Skeletal muscle tissue (tissue), 4 donors: ENCODE measurements around the gene BCDIN3D. TPM values are rescaled to one million over a fixed set of nuclear protein-coding genes. Genes with fewer than 3 reads are reported as not detected.

Experiments
- H3K27ac ChIP-seq: one replicate; pipeline ENCODE4 v1.7.0; 2013; ENCODE audit warnings: mild to moderate bottlenecking, low read depth, low read length, inconsistent platforms
- H3K27me3 ChIP-seq, 3 donors: one replicate each; pipeline ENCODE4 v1.7.0; 2013; ENCODE audit warnings: low read length in 3 of 3; ENCODE audit not compliant: control insufficient read depth in 3 of 3, insufficient read depth in 3 of 3
- H3K36me3 ChIP-seq, 3 donors: one replicate each; pipeline ENCODE4 v1.7.0; 2013; ENCODE audit warnings: low read length in 3 of 3; ENCODE audit not compliant: control insufficient read depth in 3 of 3, insufficient read depth in 3 of 3
- H3K4me1 ChIP-seq, 3 donors: one replicate each; pipeline ENCODE4 v1.7.0; 2013; ENCODE audit warnings: low read length in 3 of 3, mild to moderate bottlenecking in 3 of 3; ENCODE audit not compliant: control insufficient read depth in 3 of 3, insufficient read depth in 3 of 3
- H3K4me3 ChIP-seq, 3 donors: one replicate each; pipeline ENCODE4 v1.7.0; 2013; ENCODE audit warnings: low read length in 3 of 3
- H3K9ac ChIP-seq, 3 donors: one replicate each; pipeline ENCODE4 v1.7.0; 2013; ENCODE audit warnings: low read length in 3 of 3, mild to moderate bottlenecking in 3 of 3, moderate library complexity in 2 of 3, low read depth in 1 of 3
- H3K9me3 ChIP-seq, 3 donors: one replicate each; pipeline ENCODE4 v1.7.0; 2013; ENCODE audit warnings: low read length in 3 of 3; ENCODE audit not compliant: control insufficient read depth in 3 of 3
- total RNA-seq: library from RNA; depleted of rRNA; stranded (reverse); fragments of >200 nt; gene quantifications from one replicate; pipeline ENCODE4 v1.2.3, GENCODE V29; 2014
- donor health status: Osteomylitis.

The BCDIN3D gene
- total RNA-seq, 1 donor from 2014 or later = 6.8 TPM

DNA sequence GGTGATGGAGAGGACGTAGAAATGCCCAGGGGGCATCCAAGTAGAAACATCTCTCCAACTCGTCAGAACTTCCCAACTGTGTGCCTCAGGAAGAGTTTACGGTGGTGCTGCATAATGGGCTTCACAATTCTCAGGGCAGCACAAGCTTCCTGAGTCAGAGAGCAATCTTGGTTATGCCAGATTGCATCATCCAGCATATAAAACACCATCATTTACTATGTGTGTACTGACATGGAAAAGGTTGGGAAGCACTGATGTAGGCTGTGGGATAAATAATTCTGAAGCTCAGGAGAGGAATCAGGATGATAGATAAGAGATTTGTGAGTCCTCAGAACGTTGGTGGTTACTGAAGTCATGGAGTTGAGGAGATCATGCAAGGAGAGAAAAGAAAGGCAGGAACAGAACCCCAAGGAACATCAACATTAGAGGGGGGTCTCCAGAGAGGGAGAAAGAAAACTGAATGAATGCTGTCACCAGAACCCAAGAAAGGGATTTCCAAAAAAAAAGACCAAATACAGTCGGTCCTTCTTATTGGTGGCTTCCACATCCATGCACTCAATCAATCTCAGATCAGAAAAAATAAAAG is 10.0 kb downstream of the BCDIN3D start:
- H3K27me3 ChIP-seq = no peaks in the 10 kb centered on the region
- no peak overlapping the region for H3K27ac ChIP-seq
- H3K9ac ChIP-seq = no peak overlapping the region
- H3K4me1 ChIP-seq = peaks cover 5 to 11% (median 7%) of the 10 kb centered on the region in 3 donors
- H3K36me3 ChIP-seq = peaks cover 0 to 2% (median 0%) of the 10 kb centered on the region in 3 donors
- H3K4me3 ChIP-seq = no peak overlapping the region
- no peaks in the 10 kb centered on the region for H3K9me3 ChIP-seq

DNA sequence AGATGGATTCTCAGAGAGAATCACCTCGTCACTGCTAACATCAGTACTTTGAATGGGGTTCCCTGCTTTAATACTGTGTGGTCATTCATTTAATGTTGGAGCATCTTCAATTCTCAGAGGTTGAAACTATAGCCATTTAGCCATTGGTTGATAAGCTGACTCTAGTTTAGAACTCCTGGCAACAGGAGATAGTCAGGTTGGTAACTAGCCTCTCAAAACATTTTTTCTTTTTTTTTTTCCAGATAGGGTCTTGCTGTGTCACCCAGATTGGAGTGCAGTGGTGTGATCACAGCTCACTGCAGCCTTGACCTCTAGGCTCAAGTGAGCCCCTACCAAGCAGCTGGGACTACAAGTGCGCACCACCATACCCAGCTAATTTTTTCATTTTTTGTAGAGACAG is 11.2 kb downstream of the BCDIN3D start:
- Histone ChIP-seq H3K27ac (no peak overlapping the region), H3K9ac (no peak overlapping the region), H3K4me3 (no peak overlapping the region), H3K9me3 (no peaks in the 10 kb centered on the region), H3K4me1 (peaks cover 13 to 21% (median 15%) of the 10 kb centered on the region in 3 donors), H3K36me3 (no peaks in the 10 kb centered on the region), H3K27me3 (no peaks in the 10 kb centered on the region)

DNA sequence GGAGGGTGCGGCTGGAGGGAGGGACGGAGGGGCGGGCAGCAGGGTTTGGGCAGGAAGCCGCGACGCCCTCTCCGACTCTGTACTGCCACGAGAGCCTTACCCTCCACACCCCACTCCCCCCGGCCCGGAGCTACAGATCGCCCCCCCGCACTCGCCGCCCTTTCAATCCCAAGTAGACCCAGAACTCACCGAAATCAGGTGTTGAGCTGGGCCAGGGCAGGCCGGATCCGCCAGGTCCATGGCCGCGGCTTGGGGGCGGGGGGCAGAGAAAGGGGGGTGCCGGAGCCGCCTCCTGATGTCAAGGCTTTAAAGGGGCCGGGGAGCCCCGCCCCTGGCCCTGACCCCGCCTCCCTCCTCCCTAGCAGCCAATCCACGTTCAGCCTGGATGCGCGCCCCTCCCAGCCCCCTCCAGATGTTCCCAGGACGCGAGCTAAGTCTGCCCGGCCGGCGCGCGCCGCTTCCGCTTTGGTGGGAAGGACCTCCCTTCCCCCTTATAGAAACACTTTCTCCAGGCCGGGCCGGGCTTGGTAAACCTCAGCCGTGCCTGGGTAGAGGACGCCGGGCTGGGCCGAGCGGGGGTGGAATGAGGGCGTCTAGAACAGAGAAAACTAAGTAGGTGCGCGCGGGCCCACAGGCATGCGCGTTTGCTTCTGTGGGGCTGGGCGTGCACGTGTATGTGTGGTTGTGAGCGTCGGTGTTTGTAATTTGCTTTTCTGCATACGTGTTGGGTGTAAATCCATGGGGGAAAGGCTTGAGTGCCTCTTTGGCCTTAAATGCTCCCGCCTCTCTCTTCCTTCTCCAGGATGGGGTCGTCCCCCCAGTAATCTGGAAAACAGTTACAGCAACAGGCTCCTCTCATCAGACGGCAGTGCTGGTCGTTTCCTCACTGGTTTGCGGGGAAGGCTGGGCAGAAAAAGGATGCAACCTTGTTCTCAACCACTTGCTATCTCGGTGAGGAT is 14.5 kb downstream of the BCDIN3D start, which contains the start of gene NCKAP5L:
Gene NCKAP5L, minus strand, starts transcription at position 281 of the 959 bp plus-strand sequence. CDS start 24,369 bp downstream, outside the sequence.
- Histone ChIP-seq H3K9me3 (no peaks in the 10 kb centered on the region), H3K36me3 (peaks cover 0 to 2% (median 0%) of the 10 kb centered on the region in 3 donors), H3K27me3 (no peaks in the 10 kb centered on the region), H3K9ac (peak within 1 kb of the TSS; percentile 81 to 95 (median 94)), H3K27ac (peak within 1 kb of the TSS; percentile 84), H3K4me1 (peaks cover 45 to 53% (median 46%) of the 10 kb centered on the region in 3 donors), H3K4me3 (peak within 1 kb of the TSS; percentile 85 to 91 (median 87))

DNA sequence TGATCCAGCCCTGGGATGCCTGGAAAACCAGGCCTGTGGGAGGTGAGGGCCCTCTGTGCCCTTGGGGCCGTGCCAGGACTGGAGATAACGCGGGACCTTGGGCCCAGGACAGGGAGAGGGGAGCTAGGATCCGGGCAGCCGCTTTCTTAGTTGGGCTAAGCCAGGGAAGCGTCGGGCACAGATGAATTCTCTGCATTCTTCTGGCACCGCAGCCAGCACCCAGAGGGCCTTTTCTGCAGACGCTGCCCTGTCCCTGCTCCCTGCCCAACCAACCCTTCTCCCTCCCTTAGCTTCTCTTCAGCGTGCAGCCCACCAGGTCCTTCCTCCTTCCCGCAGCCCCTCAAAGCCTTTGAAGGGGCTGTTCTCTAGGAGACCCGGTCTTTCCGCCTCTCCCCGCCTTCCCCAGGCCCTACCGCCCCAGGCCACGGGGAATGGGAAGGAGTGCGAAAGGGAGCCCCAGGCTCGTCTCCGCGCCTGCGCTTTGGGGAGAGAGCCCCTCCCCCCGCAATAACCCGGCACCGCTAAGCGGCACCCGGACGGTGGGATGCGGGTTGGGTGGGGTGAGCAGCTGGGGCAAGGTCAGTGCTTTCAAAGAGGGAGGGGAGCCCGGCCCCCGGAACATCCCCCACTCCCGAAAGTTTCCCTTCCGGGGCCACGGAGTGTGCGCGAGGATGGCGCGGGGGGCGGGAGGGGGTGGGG is 15.4 kb downstream of the BCDIN3D start:
- no peaks in the 10 kb centered on the region for H3K9me3 ChIP-seq
- peak overlapping the region; percentile 84 for H3K27ac ChIP-seq
- peaks cover 45 to 59% (median 51%) of the 10 kb centered on the region in 3 donors for H3K4me1 ChIP-seq
- peak overlapping the region; percentile 81 to 95 (median 94) for H3K9ac ChIP-seq
- H3K4me3 ChIP-seq = peak overlapping the region; percentile 85 to 91 (median 87)
- H3K27me3 ChIP-seq = no peaks in the 10 kb centered on the region
- peaks cover 0 to 2% (median 0%) of the 10 kb centered on the region in 3 donors for H3K36me3 ChIP-seq

DNA sequence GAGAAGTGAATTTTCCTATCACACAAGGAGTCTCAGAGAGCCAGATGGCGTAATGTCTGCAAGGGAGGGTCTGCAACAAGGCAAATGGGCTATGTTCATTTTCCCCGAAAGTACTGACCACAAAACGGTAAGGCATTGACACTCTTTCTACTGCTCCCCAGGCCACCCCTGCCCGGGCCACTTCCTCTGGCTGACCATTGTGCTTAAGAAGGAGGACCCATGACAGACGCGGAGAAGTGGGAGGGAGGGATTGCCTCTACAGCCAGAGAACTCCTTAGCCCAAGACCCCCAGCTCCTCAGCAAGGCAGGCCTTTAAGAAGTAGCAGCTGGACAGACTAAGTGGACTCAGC is 15.9 kb downstream of the BCDIN3D start:
- Histone ChIP-seq H3K4me1 (peaks cover 45 to 60% (median 51%) of the 10 kb centered on the region in 3 donors), H3K4me3 (peak overlapping the region; percentile 85 to 91 (median 87)), H3K9me3 (no peaks in the 10 kb centered on the region), H3K9ac (peak overlapping the region; percentile 81 to 95 (median 94)), H3K27ac (peak overlapping the region; percentile 84), H3K36me3 (peaks cover 0 to 2% (median 0%) of the 10 kb centered on the region in 3 donors), H3K27me3 (no peaks in the 10 kb centered on the region)

DNA sequence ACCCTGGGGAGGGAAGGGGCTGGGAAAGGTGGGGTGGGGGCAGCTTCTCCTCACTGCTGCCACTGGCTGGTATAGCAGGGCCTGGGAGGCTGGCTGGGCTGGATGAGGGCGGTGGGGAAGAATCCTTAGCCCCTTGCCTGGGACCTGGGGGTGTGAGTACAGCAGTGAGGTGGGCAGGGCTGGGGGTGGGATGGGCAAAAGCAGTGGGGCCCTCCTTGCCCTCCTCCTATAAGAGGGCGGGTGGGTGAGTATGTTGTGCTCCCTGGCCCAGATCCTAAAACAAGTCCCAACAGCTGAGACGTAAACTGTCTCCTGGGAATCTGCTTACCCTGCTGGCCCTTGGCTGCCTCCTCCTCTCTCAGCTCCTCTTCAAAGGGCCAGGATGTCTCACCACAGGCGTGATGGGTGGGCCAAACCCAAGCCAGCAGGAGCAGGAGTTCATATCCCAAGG is 16.9 kb downstream of the BCDIN3D start:
- H3K36me3 ChIP-seq = peaks cover 0 to 2% (median 0%) of the 10 kb centered on the region in 3 donors
- H3K27ac ChIP-seq = peak overlapping the region; percentile 84
- H3K27me3 ChIP-seq = no peaks in the 10 kb centered on the region
- peaks cover 51 to 69% (median 57%) of the 10 kb centered on the region in 3 donors for H3K4me1 ChIP-seq
- H3K4me3 ChIP-seq = peak overlapping the region; percentile 11 to 91 (median 87)
- H3K9me3 ChIP-seq = no peaks in the 10 kb centered on the region
- H3K9ac ChIP-seq = peak overlapping the region in 2 of 3 donors; percentile 13 to 94

DNA sequence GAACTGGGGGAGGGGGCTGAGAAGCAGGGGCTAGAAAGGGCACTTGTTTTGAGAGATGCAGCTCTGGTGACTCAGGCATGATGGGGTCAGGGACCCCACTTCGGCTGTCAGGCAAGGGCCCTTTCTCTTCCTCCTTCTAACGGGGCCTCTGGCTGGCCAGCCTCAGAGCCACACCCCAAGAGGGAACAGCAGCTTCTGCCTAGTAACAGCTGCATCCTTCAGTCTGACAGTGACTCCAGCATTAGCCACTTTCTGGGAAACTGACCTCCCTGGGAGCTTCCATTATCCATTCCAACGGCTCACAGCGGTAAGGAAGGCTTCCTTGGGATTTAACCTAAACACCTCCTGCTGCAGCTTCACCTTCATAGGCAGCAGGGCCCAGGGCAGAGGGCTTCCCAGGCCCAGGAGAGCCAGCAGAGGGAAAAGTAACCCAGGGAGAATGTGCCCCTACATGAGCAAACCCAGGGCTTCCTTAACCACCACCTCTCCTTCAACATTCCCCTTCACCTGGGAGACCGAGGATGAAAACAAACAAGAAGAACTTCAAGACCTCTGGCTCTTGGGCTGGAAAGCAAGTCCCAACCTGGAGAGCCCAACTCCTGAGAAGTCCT is 17.4 kb downstream of the BCDIN3D start:
- peak overlapping the region; percentile 27 to 61 (median 58) for H3K9ac ChIP-seq
- H3K27ac ChIP-seq = peak overlapping the region; percentile 84

DNA sequence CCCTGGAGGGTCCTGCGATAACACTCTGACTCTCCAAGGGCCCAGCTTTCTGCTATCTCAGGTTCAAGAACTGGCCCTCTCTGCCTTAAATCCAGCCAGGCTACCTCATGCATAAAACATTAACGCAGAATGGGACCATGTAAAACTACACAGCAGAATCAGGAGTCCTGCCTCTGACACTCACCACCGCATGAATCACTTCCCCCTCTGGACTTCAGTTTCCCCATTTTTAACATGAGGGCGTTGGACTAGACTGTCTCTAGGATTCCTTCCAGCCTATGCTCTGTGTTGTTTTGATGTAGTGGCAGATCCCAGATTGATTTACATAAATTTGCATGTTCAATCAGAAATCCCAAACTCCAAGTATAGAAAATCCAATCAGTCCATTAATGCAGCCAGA is 18.0 kb downstream of the BCDIN3D start:
- Histone ChIP-seq H3K9ac (peak overlapping the region; percentile 27 to 61 (median 58)), H3K27ac (peak overlapping the region; percentile 84), H3K4me1 (peaks cover 56 to 73% (median 58%) of the 10 kb centered on the region in 3 donors), H3K4me3 (peak overlapping the region; percentile 31 to 55 (median 45)), H3K27me3 (no peaks in the 10 kb centered on the region), H3K9me3 (no peaks in the 10 kb centered on the region), H3K36me3 (peaks cover 0 to 2% (median 0%) of the 10 kb centered on the region in 3 donors)

More for the DNA sequence above, 17.4 kb downstream of the BCDIN3D start:
- Histone ChIP-seq H3K27me3 (no peaks in the 10 kb centered on the region), H3K4me3 (peak overlapping the region in 2 of 3 donors; percentile 45 to 55), H3K36me3 (peaks cover 0 to 2% (median 0%) of the 10 kb centered on the region in 3 donors), H3K4me1 (peaks cover 54 to 73% (median 58%) of the 10 kb centered on the region in 3 donors), H3K9me3 (no peaks in the 10 kb centered on the region)

DNA sequence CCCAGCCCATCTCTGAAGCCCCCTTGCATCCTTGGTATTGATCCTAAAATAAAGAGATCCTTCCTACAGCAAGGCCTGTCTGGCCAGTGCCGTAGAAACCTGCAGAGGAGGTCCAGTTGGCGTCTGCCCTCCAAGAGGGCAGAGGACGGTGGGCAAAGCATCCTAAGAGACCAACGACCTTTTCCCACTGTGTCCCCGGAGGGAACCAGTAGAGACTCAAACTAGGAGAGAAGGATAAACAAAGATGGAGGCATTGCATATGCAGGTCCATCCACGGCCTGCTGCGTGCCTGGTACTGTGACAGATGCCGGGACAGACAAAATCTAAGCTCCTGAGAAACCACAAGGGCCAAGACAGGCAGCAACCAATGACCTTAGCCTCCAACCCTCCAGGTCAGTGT is 18.5 kb downstream of the BCDIN3D start:
- Histone ChIP-seq H3K27me3 (no peaks in the 10 kb centered on the region), H3K36me3 (peaks cover 0 to 2% (median 0%) of the 10 kb centered on the region in 3 donors), H3K9me3 (no peaks in the 10 kb centered on the region), H3K4me1 (peaks cover 58 to 73% (median 59%) of the 10 kb centered on the region in 3 donors), H3K27ac (peak overlapping the region; percentile 84), H3K9ac (peak overlapping the region; percentile 27 to 61 (median 58)), H3K4me3 (peak overlapping the region in 2 of 3 donors; percentile 31 to 55)
